Duodenal mucosa (tissue), 2 donors: ENCODE data around the gene MVB12B.
"Not testable (repeated sequence)": the region's sequence is repeated elsewhere in the genome, so short reads cannot be mapped to it uniquely, and the experiment has no call there.

Source experiments
- H3K27ac ChIP-seq: one replicate; pipeline ENCODE4 v1.7.0; 2013; ENCODE audit warnings: low read depth, low read length
- H3K27me3 ChIP-seq, 2 donors: one replicate each; pipeline ENCODE4 v1.7.0; 2013; ENCODE audit warnings: low read length in 2 of 2, control low read depth in 1 of 2; ENCODE audit not compliant: insufficient read depth in 2 of 2, control insufficient read depth in 1 of 2
- H3K36me3 ChIP-seq, 2 donors: one replicate each; pipeline ENCODE4 v1.7.0; 2013; ENCODE audit warnings: low read length in 2 of 2, control low read depth in 1 of 2; ENCODE audit not compliant: insufficient read depth in 2 of 2, control insufficient read depth in 1 of 2
- H3K4me1 ChIP-seq, 2 donors: one replicate each; pipeline ENCODE4 v1.7.0; 2013; ENCODE audit warnings: low read length in 2 of 2, control low read depth in 1 of 2; ENCODE audit not compliant: insufficient read depth in 2 of 2, control insufficient read depth in 1 of 2
- H3K4me3 ChIP-seq, 2 donors: one replicate each; pipeline ENCODE4 v1.7.0; 2013; ENCODE audit warnings: low read length in 2 of 2, low read depth in 1 of 2
- H3K9ac ChIP-seq, 2 donors: one replicate each; pipeline ENCODE4 v1.7.0; 2013; ENCODE audit warnings: low read length in 2 of 2, low read depth in 1 of 2
- H3K9me3 ChIP-seq, 2 donors: one replicate each; pipeline ENCODE4 v1.7.0; 2013; ENCODE audit warnings: low read length in 2 of 2, control low read depth in 1 of 2; ENCODE audit not compliant: control insufficient read depth in 1 of 2

The MVB12B gene

GRCh38 chr9:126532951-126533925 is 206.6 kb downstream of the MVB12B start:
- Histone ChIP-seq H3K36me3 (no peaks in the 10 kb centered on the region), H3K27me3 (peaks cover 0 to 5% of the 10 kb centered on the region in 2 donors), H3K9ac (no peak overlapping the region), H3K4me3 (no peak overlapping the region), H3K27ac (no peak overlapping the region), H3K9me3 (no peaks in the 10 kb centered on the region), H3K4me1 (no peaks in the 10 kb centered on the region)

GRCh38 chr9:126533926-126534310 is 207.3 kb downstream of the MVB12B start:
- no peaks in the 10 kb centered on the region for H3K4me1 ChIP-seq
- no peak overlapping the region for H3K27ac ChIP-seq
- H3K36me3 ChIP-seq, result no peaks in the 10 kb centered on the region
- H3K9me3 ChIP-seq, result no peaks in the 10 kb centered on the region
- peaks cover 0 to 5% of the 10 kb centered on the region in 2 donors for H3K27me3 ChIP-seq
- H3K9ac ChIP-seq, result no peak overlapping the region
- no peak overlapping the region for H3K4me3 ChIP-seq

GRCh38 chr9:126534431-126535186 is 208.0 kb downstream of the MVB12B start:
- H3K9ac ChIP-seq, result no peak overlapping the region
- H3K4me3 ChIP-seq, result no peak overlapping the region
- H3K27me3 ChIP-seq, result peaks cover 0 to 5% of the 10 kb centered on the region in 2 donors
- H3K27ac ChIP-seq, result no peak overlapping the region
- H3K4me1 ChIP-seq, result no peaks in the 10 kb centered on the region
- no peaks in the 10 kb centered on the region for H3K9me3 ChIP-seq
- no peaks in the 10 kb centered on the region for H3K36me3 ChIP-seq

- no peak overlapping the region for H3K27ac ChIP-seq
- no peaks in the 10 kb centered on the region for H3K9me3 ChIP-seq
- H3K27me3 ChIP-seq, result peaks cover 0 to 5% of the 10 kb centered on the region in 2 donors
- no peaks in the 10 kb centered on the region for H3K36me3 ChIP-seq
- no peak overlapping the region for H3K9ac ChIP-seq
- H3K4me1 ChIP-seq, result no peaks in the 10 kb centered on the region
- no peak overlapping the region for H3K4me3 ChIP-seq
Measured at GRCh38 chr9:126536131-126536530, 209.5 kb downstream of the MVB12B start.

GRCh38 chr9:126536841-126537465 is 210.3 kb downstream of the MVB12B start:
- no peaks in the 10 kb centered on the region for H3K9me3 ChIP-seq
- no peak overlapping the region for H3K9ac ChIP-seq
- H3K27ac ChIP-seq, result no peak overlapping the region
- peaks cover 0 to 5% of the 10 kb centered on the region in 2 donors for H3K27me3 ChIP-seq
- no peak overlapping the region for H3K4me3 ChIP-seq
- H3K36me3 ChIP-seq, result no peaks in the 10 kb centered on the region
- H3K4me1 ChIP-seq, result no peaks in the 10 kb centered on the region

- H3K27me3 ChIP-seq, result peaks cover 0 to 5% of the 10 kb centered on the region in 2 donors
- no peaks in the 10 kb centered on the region for H3K4me1 ChIP-seq
- H3K9me3 ChIP-seq, result no peaks in the 10 kb centered on the region
- H3K4me3 ChIP-seq, result no peak overlapping the region
- no peaks in the 10 kb centered on the region for H3K36me3 ChIP-seq
- no peak overlapping the region for H3K9ac ChIP-seq
- H3K27ac ChIP-seq, result no peak overlapping the region
Measured at GRCh38 chr9:126538550-126538949, 211.9 kb downstream of the MVB12B start.

- not testable (repeated sequence) for H3K9me3 ChIP-seq, H3K9ac ChIP-seq, H3K4me3 ChIP-seq, H3K27me3 ChIP-seq, H3K4me1 ChIP-seq, H3K27ac ChIP-seq, H3K36me3 ChIP-seq
Measured at GRCh38 chr9:126540398-126540797, 213.8 kb downstream of the MVB12B start.

- H3K9ac ChIP-seq, result no peak overlapping the region
- H3K4me1 ChIP-seq, result no peaks in the 10 kb centered on the region
- no peak overlapping the region for H3K4me3 ChIP-seq
- H3K9me3 ChIP-seq, result no peaks in the 10 kb centered on the region
- H3K27me3 ChIP-seq, result no peaks in the 10 kb centered on the region
- H3K27ac ChIP-seq, result no peak overlapping the region
- H3K36me3 ChIP-seq, result no peaks in the 10 kb centered on the region
Measured at GRCh38 chr9:126543490-126543889, 216.9 kb downstream of the MVB12B start.

- Histone ChIP-seq H3K36me3 (no peaks in the 10 kb centered on the region), H3K9ac (no peak overlapping the region), H3K4me1 (no peaks in the 10 kb centered on the region), H3K4me3 (no peak overlapping the region), H3K27ac (no peak overlapping the region), H3K27me3 (no peaks in the 10 kb centered on the region), H3K9me3 (no peaks in the 10 kb centered on the region)
Measured at GRCh38 chr9:126545106-126545505, 218.5 kb downstream of the MVB12B start.

GRCh38 chr9:126546036-126546435 is 219.4 kb downstream of the MVB12B start:
- H3K36me3 ChIP-seq, result no peaks in the 10 kb centered on the region
- no peaks in the 10 kb centered on the region for H3K9me3 ChIP-seq
- no peaks in the 10 kb centered on the region for H3K4me1 ChIP-seq
- H3K27ac ChIP-seq, result no peak overlapping the region
- no peak overlapping the region for H3K9ac ChIP-seq
- H3K27me3 ChIP-seq, result no peaks in the 10 kb centered on the region
- no peak overlapping the region for H3K4me3 ChIP-seq
